K562 (cell line): Measurements from ENCODE around the gene ATG7.

Experiments
- CBX5 ChIP-seq: IDR thresholded peaks from 2 replicates; pipeline ENCODE4 v1.6.1; 2014; ENCODE audit warnings: low read depth, borderline replicate concordance
- CEBPB ChIP-seq: fragments of 450-650 bp; IDR thresholded peaks from 2 replicates; pipeline ENCODE4 v1.6.1; 2016; ENCODE audit warnings: missing genetic modification characterization, missing compliant biosample characterization
- CTCF ChIP-seq, 3 experiments: IDR thresholded peaks in 2 of 3; conservative IDR thresholded peaks in 1 of 3; 2 replicates each; pipeline ENCODE4 v1.5.1; 2011 to 2012; ENCODE audit warnings: low read length in 3 of 3, mild to moderate bottlenecking in 3 of 3, control low read depth in 2 of 3, improper control_type of control experiment in 1 of 3, inconsistent platforms in 1 of 3, low read depth in 1 of 3, mixed read lengths in 1 of 3, moderate library complexity in 1 of 3; ENCODE audit not compliant: insufficient read depth in 2 of 3
- EP300 ChIP-seq: IDR thresholded peaks from 2 replicates; pipeline ENCODE4 v1.6.1; 2012; ENCODE audit warnings: low read length, improper control_type of control experiment
- YY1 ChIP-seq, 3 experiments: IDR thresholded peaks; 2 replicates each; pipeline ENCODE4 v1.6.1; 2011; ENCODE audit warnings: low read length in 2 of 3, mild to moderate bottlenecking in 2 of 3, moderate library complexity in 2 of 3, borderline replicate concordance in 1 of 3, control low read depth in 1 of 3, low read depth in 1 of 3; ENCODE audit not compliant: insufficient read depth in 3 of 3, insufficient replicate concordance in 2 of 3, control insufficient read depth in 1 of 3, insufficient read length in 1 of 3; ENCODE audit errors: extremely low read depth in 1 of 3

DNA sequence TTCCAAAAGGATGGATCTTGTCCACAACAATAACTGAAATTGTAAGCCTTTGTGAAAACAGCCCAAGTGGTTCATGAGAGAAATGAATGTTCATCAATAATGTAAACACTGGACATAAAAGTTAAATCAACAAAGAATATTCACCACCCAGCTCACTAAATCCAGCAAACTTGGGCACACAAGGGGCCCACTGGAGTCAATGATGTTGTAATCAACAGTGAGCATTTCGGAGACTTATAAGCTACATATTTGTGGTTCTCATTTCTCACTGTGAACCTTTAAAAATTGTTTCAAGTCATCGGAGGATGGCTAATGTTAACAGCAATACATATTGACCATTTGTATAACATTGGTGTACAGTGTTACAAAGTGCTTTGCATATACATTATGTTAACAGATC is 308.4 kb downstream of the ATG7 start:
- TF ChIP-seq YY1 (IDR thresholded peaks at IDR 0.05; ENCODE audit: borderline replicate concordance in 1 of 3, control insufficient read depth in 1 of 3, extremely low read depth in 1 of 3, insufficient read depth in 3 of 3, insufficient read length in 1 of 3, insufficient replicate concordance in 2 of 3, low read depth in 1 of 3, low read length in 2 of 3) = no peak
- TF ChIP-seq CBX5 = no peak
- no peak for TF ChIP-seq CTCF (IDR thresholded peaks at IDR 0.05 in 2 of 3, conservative IDR thresholded peaks at IDR 0.05 in 1 of 3; ENCODE audit: insufficient read depth in 2 of 3, low read depth in 1 of 3, low read length in 3 of 3)
- no peak for TF ChIP-seq EP300
- TF ChIP-seq CEBPB = no peak
